HepG2 (cell line): ENCODE results near the gene STK40. TPM values are rescaled to one million over a fixed set of nuclear protein-coding genes. Genes with fewer than 3 reads are reported as not detected.

Source experiments
- ATAC-seq: fragments of 200-7000 bp; cut with Tn5 transposase; 3 replicates; pipeline ENCODE4 v1.9.1; 2020; ENCODE audit warnings: mild to moderate bottlenecking, moderate library complexity
- BruUV-seq: library from RNA; stranded (reverse); fragments of 400-500 nt; replicated peaks from 2 replicates; lab custom pipeline; 2021; lab: Mats Ljungman, UMichigan
- CTCF ChIA-PET: fragments of 300-600 bp; formaldehyde crosslinking; extraction: SDS; loops from one replicate; lab custom pipeline; 2021; ENCODE audit warnings: low total read pairs, inconsistent platforms, low intra/inter-chr PET ratio; lab: Yijun Ruan, JAX
- POLR2A ChIA-PET: fragments of 350-600 bp; sonication (Branson Sonifier 250); formaldehyde crosslinking; loops from one replicate; lab custom pipeline; 2020; ENCODE audit warnings: antibody characterized with exemption, inconsistent platforms; lab: Yijun Ruan, JAX
- DNase-seq: peaks from one replicate; pipeline ENCODE4 v3.0.0-alpha.2; 2015; ENCODE audit warnings: low spot score
- FAIRE-seq: peaks from 3 replicates; lab custom pipeline; 2011; peaks lifted over from hg19 to GRCh38; lab: Jason Lieb, UNC
- H2AFZ ChIP-seq: one replicate; pipeline ENCODE4 v1.6.1; 2011; ENCODE audit warnings: low read length, inconsistent platforms
- H3K27ac ChIP-seq: fragments of 300-600 bp; 3 replicates; pipeline ENCODE4 v1.8.0; 2011; ENCODE audit warnings: mixed run types, mild to moderate bottlenecking, mixed read lengths, low read length, inconsistent platforms; ENCODE audit not compliant: insufficient read depth; ENCODE audit errors: extremely low read length
- H3K27me3 ChIP-seq, 2 experiments: fragments of 200-600 bp in 1 of 2; 2 replicates in 1 of 2; 3 replicates in 1 of 2; pipeline versions ENCODE4 v1.6.0 to v1.8.0; 2011; ENCODE audit warnings: low read length in 2 of 2, mild to moderate bottlenecking in 2 of 2, moderate library complexity in 2 of 2, inconsistent platforms in 1 of 2; ENCODE audit not compliant: insufficient read depth in 2 of 2, control insufficient read depth in 1 of 2
- H3K36me3 ChIP-seq, 2 experiments: fragments of 200-600 bp in 1 of 2; replicated peaks in 1 of 2; 2 replicates in 1 of 2; 3 replicates in 1 of 2; pipeline versions ENCODE4 v1.5.1 to v1.8.0; 2011; ENCODE audit warnings: low read length in 2 of 2, inconsistent platforms in 1 of 2; ENCODE audit not compliant: insufficient read depth in 2 of 2, control insufficient read depth in 1 of 2
- H3K4me1 ChIP-seq: 2 replicates; pipeline ENCODE4 v1.5.1; 2012; ENCODE audit warnings: low read length, inconsistent platforms; ENCODE audit not compliant: insufficient read depth
- H3K4me2 ChIP-seq: 2 replicates; pipeline ENCODE4 v1.6.0; 2011; ENCODE audit warnings: low read depth, low read length, inconsistent platforms
- H3K4me3 ChIP-seq, 3 experiments: fragments of 200-600 bp in 1 of 3; sonication (generic), shearing (Covaris generic) in 1 of 3; replicated peaks in 1 of 3; 2 replicates each; pipeline ENCODE4 v1.5.1; 2011 to 2016; ENCODE audit warnings: low read length in 3 of 3, inconsistent platforms in 2 of 3, low read depth in 2 of 3, mild to moderate bottlenecking in 2 of 3, control low read depth in 1 of 3, mixed read lengths in 1 of 3; ENCODE audit not compliant: insufficient read depth in 1 of 3
- H3K79me2 ChIP-seq: one replicate; pipeline ENCODE4 v1.6.1; 2011; ENCODE audit warnings: low read length, inconsistent platforms; ENCODE audit not compliant: insufficient read depth
- H3K9ac ChIP-seq: 2 replicates; pipeline ENCODE4 v1.6.0; 2011; ENCODE audit warnings: mild to moderate bottlenecking, low read depth, low read length, inconsistent platforms; ENCODE audit not compliant: insufficient read depth
- H3K9me3 ChIP-seq: 2 replicates; pipeline ENCODE4 v1.5.1; 2012; ENCODE audit warnings: mild to moderate bottlenecking, low read length
- H4K20me1 ChIP-seq: 2 replicates; pipeline ENCODE4 v1.6.0; 2011; ENCODE audit warnings: inconsistent platforms, mild to moderate bottlenecking, low read length, moderate library complexity; ENCODE audit not compliant: insufficient read depth
- EEA1 ChIP-seq: sonication (generic); formaldehyde crosslinking; IDR thresholded peaks from 2 replicates; pipeline ENCODE4 v1.5.1; 2020; ENCODE audit warnings: mild to moderate bottlenecking, missing genetic modification reagents, borderline replicate concordance
- KDM4B ChIP-seq: sonication (generic); formaldehyde crosslinking; IDR thresholded peaks from 2 replicates; pipeline ENCODE4 v1.4.0; 2020; ENCODE audit warnings: missing genetic modification reagents
- ZMYM3 ChIP-seq: sonication (generic); formaldehyde crosslinking; IDR thresholded peaks from 2 replicates; pipeline ENCODE4 v1.5.1; 2020; ENCODE audit warnings: mild to moderate bottlenecking, missing genetic modification reagents
- ZNF20 ChIP-seq: sonication (generic); formaldehyde crosslinking; IDR thresholded peaks from 2 replicates; pipeline ENCODE4 v1.4.0; 2020; ENCODE audit warnings: mild to moderate bottlenecking, moderate library complexity, missing genetic modification reagents
- ZNF724P ChIP-seq: sonication (generic); formaldehyde crosslinking; IDR thresholded peaks from 2 replicates; pipeline ENCODE4 v1.8.0; 2022; ENCODE audit warnings: missing genetic modification reagents, borderline replicate concordance
- ZNF850 ChIP-seq: sonication (generic); formaldehyde crosslinking; conservative IDR thresholded peaks from 2 replicates; pipeline ENCODE4 v1.9.0; 2021; ENCODE audit warnings: mild to moderate bottlenecking, missing genetic modification reagents
- ZSCAN22 ChIP-seq: sonication (generic); formaldehyde crosslinking; IDR thresholded peaks from 2 replicates; pipeline ENCODE4 v1.4.0; 2020; ENCODE audit warnings: mild to moderate bottlenecking, missing genetic modification reagents
- WGBS: methylation state at CpG from one replicate; pipeline ENCODE4 v1.1.6; 2017; ENCODE audit warnings: low lambda C conversion rate; 5-methylcytosine and 5-hydroxymethylcytosine counted together
- in situ Hi-C: cut with HindIII; loops from 2 replicates; pipeline ENCODE4 v1.10.0; 2017; ENCODE audit warnings: low pct_unique_long_range_greater_than_20kb; ENCODE audit not compliant: extremely low pct_ligation_motif_present
- intact Hi-C: fragments of 100-400 bp; cut with micrococcal nuclease; formaldehyde crosslinking; loops from one replicate; pipeline ENCODE4 v1.10.0; 2022; ENCODE audit not compliant: unreplicated experiment
- polyA plus RNA-seq, 8 experiments: library from polyadenylated mRNA; depleted of rRNA in 3 of 8; stranded (reverse) in 7 of 8; unstranded in 1 of 8; fragments of >200 nt; fragmentation: Illumina TruSeq in 4 of 8; extraction: Trizol in 4 of 8; gene quantifications; 2 replicates each; pipeline versions ENCODE4 v1.2.1 to v1.2.3, GENCODE V29; 2011 to 2016; ENCODE audit warnings: low read depth in 4 of 8, missing spikeins in 1 of 8, mixed read lengths in 1 of 8; ENCODE audit not compliant: insufficient read depth in 1 of 8
- total RNA-seq, 5 experiments: library from RNA; depleted of rRNA; stranded (reverse); fragments of >200 nt; fragmentation: Illumina TruSeq; extraction: Trizol; gene quantifications; 2 replicates each; pipeline ENCODE4 v1.2.3, GENCODE V29; 2016; ENCODE audit warnings: low read depth in 1 of 5
- TF ChIP-seq, protein P1 (sequence below): sonication (generic); formaldehyde crosslinking; IDR thresholded peaks from 2 replicates; pipeline ENCODE4 v1.5.0; 2020; ENCODE audit warnings: missing genetic modification reagents, mild to moderate bottlenecking, borderline replicate concordance
- TF ChIP-seq, protein P2 (sequence below): sonication (generic); formaldehyde crosslinking; IDR thresholded peaks from 2 replicates; pipeline ENCODE4 v1.4.0; 2020; ENCODE audit warnings: missing genetic modification reagents, borderline replicate concordance
- TF ChIP-seq, protein P3 (sequence below): sonication (generic); formaldehyde crosslinking; IDR thresholded peaks from 2 replicates; pipeline ENCODE4 v1.8.0; 2022; ENCODE audit warnings: low read depth, missing genetic modification reagents
- TF ChIP-seq, protein P4 (sequence below): sonication (generic); formaldehyde crosslinking; IDR thresholded peaks from 2 replicates; pipeline ENCODE4 v1.8.0; 2022; ENCODE audit warnings: mild to moderate bottlenecking, missing genetic modification reagents

The STK40 gene
- total and polyA plus RNA-seq, 2 of the 13 experiments (the other 11 are each of a cell fraction or from before 2014, with no cell fraction given): 33.8 to 35.1 TPM

DNA sequence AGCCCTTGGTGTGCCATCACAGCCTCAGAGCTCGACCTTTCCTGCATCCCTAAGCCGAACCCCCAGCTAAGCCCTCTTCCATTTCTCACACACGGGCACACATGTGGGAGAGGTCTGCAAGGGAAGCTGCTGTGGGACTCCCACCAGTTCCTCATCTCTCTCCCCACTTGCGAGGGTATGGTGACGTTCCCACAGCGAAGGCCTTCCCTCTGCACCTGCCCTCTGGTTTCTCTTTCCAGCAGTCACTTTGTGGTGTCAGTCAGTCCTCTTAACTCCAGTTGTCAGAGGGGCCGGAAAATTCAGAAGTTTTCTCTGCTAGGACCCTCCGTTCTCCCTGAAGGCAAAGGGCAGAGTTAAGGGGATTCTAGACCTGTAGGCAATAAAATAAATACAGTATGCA is 5.5 kb upstream of the STK40 start:
- no peak overlapping the region for H3K27ac ChIP-seq
- CTCF ChIA-PET: no interaction called here
- no peak for DNase-seq
- FAIRE-seq: no peak
- no peak for ATAC-seq
- no peak overlapping the region for H3K4me3 ChIP-seq
- H3K4me1 ChIP-seq: peaks cover 21% of the 10 kb centered on the region
- H4K20me1 ChIP-seq: no peaks in the 10 kb centered on the region
- no peak overlapping the region for H2AFZ ChIP-seq
- no TSS peak for BruUV-seq
- H3K79me2 ChIP-seq: peaks cover 2% of the 10 kb centered on the region
- no peak for TF ChIP-seq ZMYM3 (CRISPR knock-in tag)
- TF ChIP-seq ZNF850 (CRISPR knock-in tag): no peak
- TF ChIP-seq EEA1 (CRISPR knock-in tag): no peak
- TF ChIP-seq, protein P1, sequence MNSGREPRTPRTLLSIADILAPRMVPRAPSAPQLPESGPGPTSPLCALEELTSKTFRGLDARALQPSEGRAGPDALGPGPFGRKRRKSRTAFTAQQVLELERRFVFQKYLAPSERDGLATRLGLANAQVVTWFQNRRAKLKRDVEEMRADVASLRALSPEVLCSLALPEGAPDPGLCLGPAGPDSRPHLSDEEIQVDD (CRISPR knock-in tag): no peak
- TF ChIP-seq, all 625 proteins: peak for 0
- no peaks in the 10 kb centered on the region for H3K9me3 ChIP-seq
- no peak overlapping the region for H3K9ac ChIP-seq
- H3K4me2 ChIP-seq: no peak overlapping the region
- no peaks in the 10 kb centered on the region; a peak in 1 of 5 replicates for H3K27me3 ChIP-seq
- intact Hi-C loops: no loop called here
- H3K36me3 ChIP-seq: peaks cover 6 to 29% of the 10 kb centered on the region in 2 experiments; a peak in 4 of 5 replicates
- 90% methylated on average over 5 of the region's 8 CpGs for WGBS
- in situ Hi-C loops: no loop called here
- POLR2A ChIA-PET: interaction anchor here (9.5 kb wide), 1 partner anchor 8 kb away, joined by 391 read pairs; the partner anchor contains the start of gene LSM10

DNA sequence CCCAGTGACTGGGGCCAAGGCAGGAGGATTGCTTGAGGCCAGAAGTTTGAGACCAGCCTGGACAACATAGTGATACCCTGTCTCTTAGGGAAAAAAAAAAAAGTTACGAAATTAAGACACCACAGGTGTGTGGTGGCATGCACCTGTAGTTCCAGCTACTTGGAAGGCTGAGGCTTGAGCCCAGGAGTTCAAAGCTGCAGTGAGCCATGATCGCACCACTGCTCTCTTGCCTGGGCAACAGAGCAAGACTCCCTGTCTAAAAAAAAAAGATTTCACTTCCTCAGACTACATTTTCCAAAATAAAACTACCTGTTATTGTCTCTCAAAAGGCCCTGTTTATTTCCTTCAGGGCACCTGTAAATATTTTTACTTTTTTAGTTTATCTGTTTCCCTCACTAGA is 4.7 kb upstream of the STK40 start:
- Histone ChIP-seq H3K36me3 (peaks cover 6 to 29% of the 10 kb centered on the region in 2 experiments; a peak in 4 of 5 replicates), H3K4me3 (no peak overlapping the region), H3K27ac (no peak overlapping the region), H3K4me2 (no peak overlapping the region), H3K4me1 (peaks cover 19% of the 10 kb centered on the region), H3K9ac (no peak overlapping the region), H3K9me3 (no peaks in the 10 kb centered on the region), H4K20me1 (no peaks in the 10 kb centered on the region), H2AFZ (no peak overlapping the region), H3K27me3 (no peaks in the 10 kb centered on the region; a peak in 1 of 5 replicates), H3K79me2 (peaks cover under 1% of the 10 kb centered on the region)
- intact Hi-C loops (no loop called here), in situ Hi-C loops (no loop called here)
- 94% methylated on average over 2 of the region's 2 CpGs for WGBS
- ATAC-seq: no peak
- ChIA-PET POLR2A (interaction anchor here (9.5 kb wide), 1 partner anchor 9 kb away, joined by 391 read pairs; the partner anchor contains the start of gene LSM10), CTCF (no interaction called here)
- no peak for DNase-seq
- no peak for FAIRE-seq
- no TSS peak for BruUV-seq
- TF ChIP-seq ZNF724P (CRISPR knock-in tag) (no peak), ZSCAN22 (CRISPR knock-in tag) (no peak), KDM4B (CRISPR knock-in tag) (no peak), ZNF20 (CRISPR knock-in tag) (no peak)
- TF ChIP-seq, protein P2, sequence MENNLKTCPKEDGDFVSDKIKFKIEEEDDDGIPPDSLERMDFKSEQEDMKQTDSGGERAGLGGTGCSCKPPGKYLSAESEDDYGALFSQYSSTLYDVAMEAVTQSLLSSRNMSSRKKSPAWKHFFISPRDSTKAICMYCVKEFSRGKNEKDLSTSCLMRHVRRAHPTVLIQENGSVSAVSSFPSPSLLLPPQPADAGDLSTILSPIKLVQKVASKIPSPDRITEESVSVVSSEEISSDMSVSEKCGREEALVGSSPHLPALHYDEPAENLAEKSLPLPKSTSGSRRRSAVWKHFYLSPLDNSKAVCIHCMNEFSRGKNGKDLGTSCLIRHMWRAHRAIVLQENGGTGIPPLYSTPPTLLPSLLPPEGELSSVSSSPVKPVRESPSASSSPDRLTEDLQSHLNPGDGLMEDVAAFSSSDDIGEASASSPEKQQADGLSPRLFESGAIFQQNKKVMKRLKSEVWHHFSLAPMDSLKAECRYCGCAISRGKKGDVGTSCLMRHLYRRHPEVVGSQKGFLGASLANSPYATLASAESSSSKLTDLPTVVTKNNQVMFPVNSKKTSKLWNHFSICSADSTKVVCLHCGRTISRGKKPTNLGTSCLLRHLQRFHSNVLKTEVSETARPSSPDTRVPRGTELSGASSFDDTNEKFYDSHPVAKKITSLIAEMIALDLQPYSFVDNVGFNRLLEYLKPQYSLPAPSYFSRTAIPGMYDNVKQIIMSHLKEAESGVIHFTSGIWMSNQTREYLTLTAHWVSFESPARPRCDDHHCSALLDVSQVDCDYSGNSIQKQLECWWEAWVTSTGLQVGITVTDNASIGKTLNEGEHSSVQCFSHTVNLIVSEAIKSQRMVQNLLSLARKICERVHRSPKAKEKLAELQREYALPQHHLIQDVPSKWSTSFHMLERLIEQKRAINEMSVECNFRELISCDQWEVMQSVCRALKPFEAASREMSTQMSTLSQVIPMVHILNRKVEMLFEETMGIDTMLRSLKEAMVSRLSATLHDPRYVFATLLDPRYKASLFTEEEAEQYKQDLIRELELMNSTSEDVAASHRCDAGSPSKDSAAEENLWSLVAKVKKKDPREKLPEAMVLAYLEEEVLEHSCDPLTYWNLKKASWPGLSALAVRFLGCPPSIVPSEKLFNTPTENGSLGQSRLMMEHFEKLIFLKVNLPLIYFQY (CRISPR knock-in tag): no peak
- TF ChIP-seq, protein P3, sequence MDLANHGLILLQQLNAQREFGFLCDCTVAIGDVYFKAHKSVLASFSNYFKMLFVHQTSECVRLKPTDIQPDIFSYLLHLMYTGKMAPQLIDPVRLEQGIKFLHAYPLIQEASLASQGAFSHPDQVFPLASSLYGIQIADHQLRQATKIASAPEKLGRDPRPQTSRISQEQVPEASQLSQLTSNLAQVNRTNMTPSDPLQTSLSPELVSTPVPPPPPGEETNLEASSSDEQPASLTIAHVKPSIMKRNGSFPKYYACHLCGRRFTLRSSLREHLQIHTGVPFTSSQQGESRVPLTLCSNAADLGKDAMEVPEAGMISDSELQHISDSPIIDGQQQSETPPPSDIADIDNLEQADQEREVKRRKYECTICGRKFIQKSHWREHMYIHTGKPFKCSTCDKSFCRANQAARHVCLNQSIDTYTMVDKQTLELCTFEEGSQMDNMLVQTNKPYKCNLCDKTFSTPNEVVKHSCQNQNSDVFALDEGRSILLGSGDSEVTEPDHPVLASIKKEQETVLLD (CRISPR knock-in tag): no peak
- TF ChIP-seq, protein P4, sequence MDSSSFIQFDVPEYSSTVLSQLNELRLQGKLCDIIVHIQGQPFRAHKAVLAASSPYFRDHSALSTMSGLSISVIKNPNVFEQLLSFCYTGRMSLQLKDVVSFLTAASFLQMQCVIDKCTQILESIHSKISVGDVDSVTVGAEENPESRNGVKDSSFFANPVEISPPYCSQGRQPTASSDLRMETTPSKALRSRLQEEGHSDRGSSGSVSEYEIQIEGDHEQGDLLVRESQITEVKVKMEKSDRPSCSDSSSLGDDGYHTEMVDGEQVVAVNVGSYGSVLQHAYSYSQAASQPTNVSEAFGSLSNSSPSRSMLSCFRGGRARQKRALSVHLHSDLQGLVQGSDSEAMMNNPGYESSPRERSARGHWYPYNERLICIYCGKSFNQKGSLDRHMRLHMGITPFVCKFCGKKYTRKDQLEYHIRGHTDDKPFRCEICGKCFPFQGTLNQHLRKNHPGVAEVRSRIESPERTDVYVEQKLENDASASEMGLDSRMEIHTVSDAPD (CRISPR knock-in tag): no peak
